Activated B cell treated with CpG ODN at 0.5 μM for 24 hours (primary cell): ENCODE results near the gene SEC22C. TPM values are rescaled to one million over a fixed set of nuclear protein-coding genes. Genes with fewer than 3 reads are reported as not detected.
"Not testable (repeated sequence)": the region's sequence is repeated elsewhere in the genome, so short reads cannot be mapped to it uniquely, and the experiment has no call there.

ENCODE experiments used
- ATAC-seq: fragments of 200-7000 bp; cut with Tn5 transposase; one replicate; pipeline ENCODE4 v1.10.0; 2021; ENCODE audit warnings: low read depth, mild to moderate bottlenecking, moderate library complexity
- CTCF ChIA-PET: fragments of 350-600 bp; sonication (Branson Sonifier 250); formaldehyde crosslinking; loops from one replicate; lab custom pipeline; 2021; ENCODE audit warnings: antibody characterized with exemption; lab: Charles Lee
- POLR2A ChIA-PET: fragments of 350-600 bp; sonication (Branson Sonifier 250); formaldehyde crosslinking; loops from one replicate; lab custom pipeline; 2021; ENCODE audit warnings: antibody characterized with exemption; lab: Charles Lee
- DNase-seq: peaks from one replicate; pipeline ENCODE4 v3.0.0; 2022
- H3K27ac Mint-ChIP-seq: one replicate; pipeline ENCODE4 v1.8.0; 2020; ENCODE audit warnings: mixed read lengths
- H3K27me3 Mint-ChIP-seq: one replicate; pipeline ENCODE4 v1.8.0; 2021; ENCODE audit warnings: mixed read lengths
- H3K36me3 Mint-ChIP-seq: one replicate; pipeline ENCODE4 v1.8.0; 2021; ENCODE audit warnings: low read depth, mixed read lengths
- H3K4me1 Mint-ChIP-seq: one replicate; pipeline ENCODE4 v1.8.0; 2021; ENCODE audit warnings: mixed read lengths
- H3K4me3 Mint-ChIP-seq: one replicate; pipeline ENCODE4 v1.8.0; 2020; ENCODE audit warnings: mild to moderate bottlenecking, mixed read lengths
- H3K9me3 Mint-ChIP-seq: one replicate; pipeline ENCODE4 v1.8.0; 2020; ENCODE audit warnings: mixed read lengths
- intact Hi-C: fragments of 100-400 bp; cut with micrococcal nuclease; formaldehyde crosslinking; loops from one replicate; pipeline ENCODE4 v1.15.1; 2024
- total RNA-seq: library from RNA; stranded (reverse); gene quantifications from 2 replicates; pipeline ENCODE4 v1.2.3, GENCODE V29; 2022
- TF ChIP-seq, protein P1 (sequence below): fragments of 200-600 bp; IDR thresholded peaks from one replicate; pipeline ENCODE4 v1.8.0; 2022; ENCODE audit warnings: antibody characterized with exemption, mild to moderate bottlenecking

The SEC22C gene
- total RNA-seq, 1 donor from 2014 or later, result 36.4 TPM

- ChIA-PET CTCF (interaction anchor here (0.6 to 2.5 kb wide), 3 partner anchors 7 to 504 kb away, joined by 3 to 7 read pairs (median 3); partner anchors contain the start of gene SEC22C), POLR2A (interaction anchor here (0.8 to 4.3 kb wide), 5 partner anchors 8 to 214 kb away, joined by 4 to 85 read pairs (median 14); partner anchors contain the start of genes HIGD1A, NKTR, SEC22C and VIPR1)
- no peak for ATAC-seq
- DNase-seq, result no peak
- TF ChIP-seq, protein P1, sequence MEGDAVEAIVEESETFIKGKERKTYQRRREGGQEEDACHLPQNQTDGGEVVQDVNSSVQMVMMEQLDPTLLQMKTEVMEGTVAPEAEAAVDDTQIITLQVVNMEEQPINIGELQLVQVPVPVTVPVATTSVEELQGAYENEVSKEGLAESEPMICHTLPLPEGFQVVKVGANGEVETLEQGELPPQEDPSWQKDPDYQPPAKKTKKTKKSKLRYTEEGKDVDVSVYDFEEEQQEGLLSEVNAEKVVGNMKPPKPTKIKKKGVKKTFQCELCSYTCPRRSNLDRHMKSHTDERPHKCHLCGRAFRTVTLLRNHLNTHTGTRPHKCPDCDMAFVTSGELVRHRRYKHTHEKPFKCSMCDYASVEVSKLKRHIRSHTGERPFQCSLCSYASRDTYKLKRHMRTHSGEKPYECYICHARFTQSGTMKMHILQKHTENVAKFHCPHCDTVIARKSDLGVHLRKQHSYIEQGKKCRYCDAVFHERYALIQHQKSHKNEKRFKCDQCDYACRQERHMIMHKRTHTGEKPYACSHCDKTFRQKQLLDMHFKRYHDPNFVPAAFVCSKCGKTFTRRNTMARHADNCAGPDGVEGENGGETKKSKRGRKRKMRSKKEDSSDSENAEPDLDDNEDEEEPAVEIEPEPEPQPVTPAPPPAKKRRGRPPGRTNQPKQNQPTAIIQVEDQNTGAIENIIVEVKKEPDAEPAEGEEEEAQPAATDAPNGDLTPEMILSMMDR, result no peak
- intact Hi-C loops, result loop anchor here (1.0 to 10.0 kb wide), 4 partner anchors 7 to 1385 kb away; partner anchors contain the start of gene NKTR
- peaks cover 28% of the 10 kb centered on the region for H3K36me3 Mint-ChIP-seq
- H3K4me3 Mint-ChIP-seq, result peak overlapping the region; percentile 93
- H3K9me3 Mint-ChIP-seq, result no peaks in the 10 kb centered on the region
- no peaks in the 10 kb centered on the region for H3K27me3 Mint-ChIP-seq
- H3K4me1 Mint-ChIP-seq, result peaks cover 26% of the 10 kb centered on the region
- H3K27ac Mint-ChIP-seq, result peak overlapping the region; percentile 95
Observed at GRCh38 chr3:42589382-42590109, 7.8 kb upstream of the SEC22C start.

DNA sequence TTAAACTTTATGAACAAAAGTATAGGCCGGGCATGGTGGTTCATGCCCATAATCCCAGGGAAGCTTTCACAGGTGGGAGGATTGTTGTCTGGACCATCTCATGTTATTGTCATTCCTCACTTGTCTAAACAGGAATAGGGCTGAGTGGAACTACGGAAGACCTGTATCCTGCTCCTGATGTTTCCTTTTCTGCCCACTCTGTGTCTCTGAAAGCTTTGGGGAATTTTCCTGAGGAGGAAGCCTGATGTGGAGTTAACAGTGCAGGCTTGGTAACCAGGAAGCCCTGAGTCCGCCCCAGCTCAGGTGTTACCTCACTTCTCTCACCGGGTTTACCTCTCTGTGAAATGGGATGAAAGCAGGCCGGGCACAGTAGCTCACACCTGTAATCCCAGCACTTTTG lies 6.9 kb upstream of the SEC22C start:
- CTCF ChIA-PET, result no interaction called here
- peaks cover 19% of the 10 kb centered on the region for H3K36me3 Mint-ChIP-seq
- ATAC-seq (no peak), DNase-seq (no peak)
- H3K4me3 Mint-ChIP-seq, result no peak overlapping the region
- no peaks in the 10 kb centered on the region for H3K27me3 Mint-ChIP-seq
- H3K9me3 Mint-ChIP-seq, result no peaks in the 10 kb centered on the region
- intact Hi-C loops, result loop anchor here (10.0 kb wide), 1 partner anchor 1384 kb away; no protein-coding TSS in a partner anchor
- no peak overlapping the region for H3K27ac Mint-ChIP-seq
- TF ChIP-seq, protein P1, result no peak
- peaks cover 25% of the 10 kb centered on the region for H3K4me1 Mint-ChIP-seq
- POLR2A ChIA-PET, result interaction anchor here (4.3 kb wide), 1 partner anchor 13 kb away, joined by 85 read pairs; the partner anchor contains the start of gene NKTR

DNA sequence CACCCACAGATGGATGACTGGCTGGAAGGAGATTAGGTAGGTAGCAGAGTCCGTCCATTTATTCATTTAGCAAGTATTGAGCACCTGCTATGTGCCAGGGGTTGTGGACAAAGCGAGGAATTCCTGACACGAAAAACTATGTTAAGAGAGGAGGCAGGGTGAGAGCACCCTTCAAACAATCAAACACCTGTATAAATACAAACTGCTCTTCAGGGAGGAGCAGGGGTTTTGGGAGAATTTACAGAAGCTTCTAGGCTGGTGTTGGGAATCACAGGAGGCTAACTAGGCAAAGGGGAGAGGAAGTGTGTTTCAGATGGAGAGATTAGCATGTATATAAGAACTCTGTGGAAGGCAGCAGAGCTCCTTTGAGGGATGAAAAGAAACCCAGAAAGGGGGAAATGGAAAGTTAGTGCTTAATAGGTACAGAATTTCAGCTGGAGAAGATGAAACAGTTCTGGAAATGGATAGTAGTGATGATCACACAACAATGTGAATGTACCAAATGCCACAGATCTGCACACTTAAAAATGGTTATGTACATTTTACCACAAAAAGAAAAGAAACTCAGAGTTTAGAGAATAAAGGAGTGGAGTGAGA lies 805 bp upstream of the SEC22C start:
- Mint-ChIP-seq H3K4me3 (peak overlapping the region; percentile 94), H3K9me3 (no peaks in the 10 kb centered on the region), H3K36me3 (peaks cover 13% of the 10 kb centered on the region), H3K4me1 (peaks cover 29% of the 10 kb centered on the region), H3K27me3 (no peaks in the 10 kb centered on the region), H3K27ac (peak overlapping the region; percentile 97)
- ATAC-seq (no peak), DNase-seq (no peak)
- intact Hi-C loops, result loop anchor here (1.0 to 10.0 kb wide), 9 partner anchors 8 to 1378 kb away; partner anchors contain the start of genes CCDC13, NKTR, SS18L2 and VIPR1
- TF ChIP-seq, protein P1, result no peak
- ChIA-PET CTCF (interaction anchor here (0.9 to 2.3 kb wide), 7 partner anchors 8 to 167 kb away, joined by 3 to 9 read pairs (median 3); partner anchors contain the start of gene SS18L2), POLR2A (interaction anchor here (1.2 to 3.4 kb wide), 6 partner anchors 8 to 162 kb away, joined by 3 to 57 read pairs (median 4); partner anchors contain the start of genes NKTR and SS18L2)

DNA sequence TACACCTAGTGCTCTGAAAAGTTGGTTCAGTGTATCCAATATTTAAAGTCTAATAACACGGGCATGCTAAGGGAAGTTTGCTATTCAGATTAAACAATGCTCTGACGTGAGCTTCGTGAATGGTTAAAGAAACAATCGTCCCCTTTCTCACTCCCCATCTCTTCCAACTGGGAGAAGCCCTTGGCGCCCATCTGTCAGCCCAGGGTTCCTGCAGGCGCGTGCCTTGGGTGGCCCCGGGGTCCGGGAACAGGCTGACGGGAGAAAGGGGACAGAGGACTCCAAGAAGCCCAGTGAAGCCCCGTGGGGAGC lies 413 bp downstream of the SEC22C start:
- H3K27me3 Mint-ChIP-seq, result no peaks in the 10 kb centered on the region
- DNase-seq (no peak), ATAC-seq (no peak)
- CTCF ChIA-PET, result interaction anchor here (1.0 to 1.8 kb wide), 3 partner anchors 9 to 10 kb away, joined by 3 to 7 read pairs (median 3); partner anchors contain the start of gene SS18L2
- H3K4me3 Mint-ChIP-seq, result peak overlapping the region; percentile 94
- H3K36me3 Mint-ChIP-seq, result peaks cover 19% of the 10 kb centered on the region
- intact Hi-C loops, result loop anchor here (5.0 to 10.0 kb wide), 3 partner anchors 79 to 1377 kb away; partner anchors contain the start of gene VIPR1
- H3K4me1 Mint-ChIP-seq, result peaks cover 29% of the 10 kb centered on the region
- peak overlapping the region; percentile 61 for H3K27ac Mint-ChIP-seq
- H3K9me3 Mint-ChIP-seq, result no peaks in the 10 kb centered on the region
- POLR2A ChIA-PET, result interaction anchor here (1.0 to 3.4 kb wide), 4 partner anchors 10 to 20 kb away, joined by 3 to 57 read pairs (median 27); partner anchors contain the start of genes NKTR and SS18L2
- TF ChIP-seq, protein P1, result no peak

DNA sequence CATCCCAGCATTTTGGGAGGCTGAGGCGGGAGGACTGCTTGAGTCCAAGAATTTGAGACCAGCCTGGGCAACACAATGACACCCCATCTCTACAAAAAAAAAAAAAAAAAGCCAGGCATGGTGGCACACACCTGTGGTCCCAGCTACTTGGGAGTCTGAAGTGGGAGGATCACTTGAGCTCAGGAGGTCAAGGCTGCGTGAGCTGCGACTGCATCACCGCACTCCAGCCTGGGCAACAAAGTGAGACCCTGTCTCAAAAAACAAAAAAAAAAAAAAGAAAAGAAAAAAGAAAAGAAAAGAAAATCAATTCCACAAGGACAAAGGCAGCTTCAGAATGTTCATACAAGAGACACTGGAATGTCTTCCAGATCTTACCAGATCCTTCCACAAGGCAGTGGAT lies 2.4 kb downstream of the SEC22C start:
- DNase-seq, H3K4me3 Mint-ChIP-seq, H3K27ac Mint-ChIP-seq, H3K27me3 Mint-ChIP-seq, H3K9me3 Mint-ChIP-seq, ATAC-seq, intact Hi-C loops: not testable (repeated sequence)
- POLR2A ChIA-PET, result interaction anchor here (2.5 kb wide), 1 partner anchor 11 kb away, joined by 15 read pairs; the partner anchor contains the start of gene SS18L2
- CTCF ChIA-PET, result interaction anchor here (0.6 kb wide), 1 partner anchor 8 kb away, joined by 4 read pairs; no protein-coding TSS in a partner anchor
- H3K36me3 Mint-ChIP-seq, result peaks cover 31% of the 10 kb centered on the region
- peaks cover 29% of the 10 kb centered on the region for H3K4me1 Mint-ChIP-seq
